Urinary bladder (tissue), 4 donors: ENCODE measurements around the gene GOLGA8F. TPM values are rescaled to one million over a fixed set of nuclear protein-coding genes. Genes with fewer than 3 reads are reported as not detected.
"Not testable (repeated sequence)": the region's sequence is repeated elsewhere in the genome, so short reads cannot be mapped to it uniquely, and the experiment has no call there.

Experiments used
- DNase-seq: peaks from one replicate; pipeline ENCODE4 v3.0.0-alpha.2; 2015; ENCODE audit errors: extremely low spot score
- H3K27ac ChIP-seq: one replicate; pipeline ENCODE4 v1.5.1; 2013; ENCODE audit warnings: low read depth, mild to moderate bottlenecking, moderate library complexity
- H3K36me3 ChIP-seq: one replicate; pipeline ENCODE4 v1.6.1; 2013; ENCODE audit warnings: mild to moderate bottlenecking, moderate library complexity; ENCODE audit not compliant: insufficient read depth
- H3K4me1 ChIP-seq: one replicate; pipeline ENCODE4 v1.6.1; 2013; ENCODE audit warnings: mild to moderate bottlenecking, moderate library complexity; ENCODE audit not compliant: insufficient read depth
- H3K4me3 ChIP-seq: one replicate; pipeline ENCODE4 v1.5.1; 2013; ENCODE audit warnings: low read depth, low read length
- WGBS: extraction: QIAGEN DNeasy Blood & Tissue Kit; methylation state at CpG from one replicate; pipeline ENCODE4 v1.1.7; 2013; 5-methylcytosine and 5-hydroxymethylcytosine counted together
- polyA plus RNA-seq: library from polyadenylated mRNA; stranded (reverse); fragments of 200-250 nt; gene quantifications from one replicate; pipeline ENCODE4 v1.2.3, GENCODE V29; 2013
- small RNA-seq: library from RNA; depleted of rRNA; stranded (forward); fragments of <200 nt; gene quantifications from one replicate; pipeline ENCODE3, GENCODE V24; 2014
- total RNA-seq: library from RNA; depleted of rRNA; stranded (reverse); fragments of >200 nt; gene quantifications from one replicate; pipeline ENCODE4 v1.2.3, GENCODE V29; 2014
- donor health status: healthy with polysubstance abuse.
- donor health status: healthy.

Gene GOLGA8F, protein sequence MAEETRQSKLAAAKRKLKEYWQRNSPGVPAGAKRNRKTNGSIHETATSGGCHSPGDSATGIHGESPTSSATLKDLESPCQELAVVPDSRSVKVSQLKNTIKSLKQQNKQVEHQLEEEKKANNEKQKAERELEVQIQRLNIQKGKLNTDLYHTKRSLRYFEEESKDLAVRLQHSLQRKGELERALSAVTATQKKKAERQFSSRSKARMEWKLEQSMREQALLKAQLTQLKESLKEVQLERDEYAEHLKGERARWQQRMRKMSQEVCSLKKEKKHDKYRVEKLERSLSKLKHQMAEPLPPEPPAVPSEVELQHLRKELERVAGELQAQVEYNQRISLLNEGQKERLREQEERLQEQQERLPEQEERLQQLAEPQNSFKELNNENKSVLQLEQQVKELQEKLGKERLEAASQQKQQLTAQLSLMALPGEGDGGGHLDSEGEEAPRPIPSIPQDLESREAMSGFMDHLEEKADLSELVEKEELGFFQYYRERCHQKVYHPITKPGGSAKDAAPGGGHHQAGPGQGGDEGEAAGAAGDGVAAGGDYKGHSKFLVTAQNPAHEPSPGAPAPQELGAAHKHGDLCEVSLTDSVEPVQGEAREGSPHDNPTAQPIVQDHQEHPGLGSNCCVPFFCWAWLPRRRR
- total RNA-seq (not detected), polyA plus RNA-seq (not detected)

DNA sequence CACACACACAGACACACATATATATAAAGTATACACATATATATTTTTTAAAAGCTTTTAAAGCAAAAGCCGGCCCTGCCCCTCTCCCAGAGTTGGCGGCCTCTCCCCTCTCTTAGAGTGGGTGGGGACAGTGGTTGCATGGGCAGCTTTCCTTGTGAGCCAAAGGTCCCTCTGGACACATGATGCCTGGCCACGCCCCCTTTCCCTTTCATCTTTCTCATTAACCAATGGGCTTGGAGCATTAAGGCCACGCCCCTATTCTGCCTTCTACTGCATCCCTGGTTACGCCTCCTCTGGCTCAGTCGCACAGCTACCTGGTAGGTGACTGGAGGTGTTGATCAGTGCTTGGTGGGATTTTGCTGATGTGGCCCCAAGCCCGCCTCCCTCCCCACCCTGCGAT is at the start of gene GOLGA8F:
TSS of gene GOLGA8F (plus strand) at position 301 of the 400 bp plus-strand sequence. CDS start at position 399, 98 bp downstream.
- H3K36me3 ChIP-seq, H3K4me3 ChIP-seq, H3K4me1 ChIP-seq, DNase-seq, H3K27ac ChIP-seq: not testable (repeated sequence)
- no CpG with 5 or more reads among the region's 8 CpGs for WGBS

DNA sequence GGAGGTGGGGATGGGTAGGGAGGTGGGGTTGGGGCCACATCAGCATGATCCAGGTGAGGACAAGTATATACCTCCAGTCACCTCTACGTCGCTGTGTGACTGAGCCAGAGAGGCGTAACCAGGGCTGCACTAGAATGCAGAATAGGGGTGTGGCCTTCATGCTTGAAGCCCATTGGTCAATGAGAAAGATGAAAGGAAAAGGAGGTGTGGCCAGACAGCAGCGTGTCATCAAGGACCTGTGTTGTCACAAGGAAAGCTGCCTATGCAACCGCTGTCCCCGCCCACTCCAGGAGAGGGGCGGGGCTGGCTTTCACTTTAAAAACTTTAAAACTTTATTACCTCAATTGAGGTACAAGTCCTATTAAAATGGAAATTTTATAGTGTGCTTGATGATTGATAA is 20.5 kb upstream of the GOLGA8F start, which contains the start of gene GOLGA6L24:
TSS of gene GOLGA6L24 (minus strand) at position 101 of the 400 bp plus-strand sequence. CDS start at position 40, 61 bp downstream.
- WGBS = no CpG with 5 or more reads among the region's 7 CpGs
- not testable (repeated sequence) for H3K36me3 ChIP-seq, H3K27ac ChIP-seq, H3K4me1 ChIP-seq, H3K4me3 ChIP-seq, DNase-seq

DNA sequence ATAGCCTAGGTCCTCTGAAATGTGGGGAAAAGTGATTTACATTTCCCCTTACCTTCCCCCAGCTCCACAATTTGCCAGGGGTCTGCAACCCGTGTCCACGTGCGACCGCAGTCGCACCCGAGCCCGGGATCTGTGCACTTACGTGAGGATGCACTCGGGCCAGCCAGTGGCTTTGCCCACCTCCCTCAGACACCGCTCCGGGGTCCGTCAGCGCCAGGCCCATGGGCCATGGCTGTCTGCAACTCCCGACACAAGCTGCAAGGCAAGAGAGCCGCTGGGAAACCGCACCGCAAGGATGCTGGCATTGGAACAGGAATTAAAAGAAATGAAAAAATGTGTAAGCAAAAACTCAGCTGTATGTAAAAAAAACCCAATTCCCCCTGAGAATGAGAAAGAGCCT is 13.0 kb upstream of the GOLGA8F start:
- DNase-seq, H3K4me3 ChIP-seq, H3K4me1 ChIP-seq, H3K36me3 ChIP-seq, H3K27ac ChIP-seq: not testable (repeated sequence)
- WGBS = 91% methylated on average over 12 of the region's 17 CpGs

DNA sequence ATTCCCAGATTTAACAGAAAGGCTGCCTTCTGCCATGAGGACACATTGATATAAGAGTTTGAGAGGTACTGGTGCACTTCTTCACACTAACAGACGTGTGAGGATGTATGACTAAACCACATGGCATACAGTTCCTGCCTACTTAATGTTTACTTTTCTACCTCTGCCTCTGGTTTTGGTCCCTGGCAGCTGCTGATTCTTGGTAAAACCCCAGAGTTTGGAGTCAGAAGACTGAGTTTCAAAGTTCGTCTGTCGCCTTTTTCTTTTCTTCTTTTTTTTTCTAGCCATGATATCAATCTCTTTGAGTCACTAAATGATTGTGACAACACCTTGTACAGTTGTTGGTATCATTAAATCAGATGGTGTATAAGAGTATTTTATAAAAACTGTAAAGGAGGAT is 1.6 kb downstream of the GOLGA8F start:
- not testable (repeated sequence) for H3K36me3 ChIP-seq, DNase-seq, H3K4me1 ChIP-seq, H3K27ac ChIP-seq, H3K4me3 ChIP-seq
- 89% methylated on average over 2 of the region's 3 CpGs for WGBS

DNA sequence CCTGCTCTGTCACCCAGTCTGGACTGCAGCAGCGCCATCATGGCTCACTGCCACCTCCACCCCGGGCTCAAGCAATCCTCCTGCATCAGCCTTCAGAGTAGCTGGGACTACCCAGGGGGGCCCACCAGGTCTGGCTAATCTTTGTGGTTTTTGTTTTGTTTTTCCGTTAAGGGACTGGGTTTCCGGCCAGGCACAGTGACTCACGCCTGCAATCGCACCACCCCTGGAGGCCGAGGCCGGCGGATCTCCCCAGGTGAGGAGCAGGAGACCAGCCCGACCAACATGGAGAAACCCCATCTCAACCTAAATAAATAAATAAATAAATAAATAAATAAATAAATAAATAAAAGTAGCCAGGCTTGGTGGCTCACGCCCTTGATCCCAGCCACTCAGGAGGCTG is 17.6 kb downstream of the GOLGA8F start:
- H3K4me1 ChIP-seq, H3K27ac ChIP-seq, H3K36me3 ChIP-seq, DNase-seq, H3K4me3 ChIP-seq: not testable (repeated sequence)
- WGBS = 91% methylated on average over 2 of the region's 11 CpGs

DNA sequence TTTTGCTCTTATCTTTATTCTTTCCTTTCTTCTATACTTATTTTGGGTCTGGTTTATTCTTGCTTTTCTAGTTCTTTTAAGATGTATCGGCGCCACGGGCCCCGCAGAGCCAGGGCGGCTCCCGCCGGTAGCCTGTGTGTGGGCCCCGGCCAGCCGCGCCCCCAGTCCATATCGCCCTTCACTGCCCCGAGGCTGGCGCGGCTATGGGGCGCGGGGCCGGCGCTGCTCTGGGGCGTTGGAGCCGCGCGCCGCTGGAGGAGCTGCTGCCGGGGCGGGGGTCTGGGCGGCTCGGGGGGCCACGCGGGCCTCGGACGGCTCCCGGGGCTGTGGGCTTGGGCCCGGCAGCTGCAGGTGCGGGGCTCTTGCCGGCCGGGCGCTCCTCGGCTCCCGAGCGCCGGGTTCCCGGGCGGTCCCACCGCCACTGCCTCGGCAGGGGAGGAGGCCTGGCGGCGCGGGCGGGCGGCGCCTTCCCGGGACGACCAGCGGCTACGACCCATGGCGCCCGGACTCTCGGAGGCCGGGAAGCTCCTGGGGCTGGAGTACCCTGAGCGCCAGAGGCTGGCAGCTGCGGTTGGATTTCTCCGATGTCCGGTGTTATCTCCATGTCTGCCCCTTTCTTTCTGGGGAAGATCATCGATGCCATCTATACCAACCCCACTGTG is 24.4 kb downstream of the GOLGA8F start:
- H3K27ac ChIP-seq, H3K36me3 ChIP-seq, H3K4me3 ChIP-seq, DNase-seq, H3K4me1 ChIP-seq: not testable (repeated sequence)
- no CpG with 5 or more reads among the region's 64 CpGs for WGBS

DNA sequence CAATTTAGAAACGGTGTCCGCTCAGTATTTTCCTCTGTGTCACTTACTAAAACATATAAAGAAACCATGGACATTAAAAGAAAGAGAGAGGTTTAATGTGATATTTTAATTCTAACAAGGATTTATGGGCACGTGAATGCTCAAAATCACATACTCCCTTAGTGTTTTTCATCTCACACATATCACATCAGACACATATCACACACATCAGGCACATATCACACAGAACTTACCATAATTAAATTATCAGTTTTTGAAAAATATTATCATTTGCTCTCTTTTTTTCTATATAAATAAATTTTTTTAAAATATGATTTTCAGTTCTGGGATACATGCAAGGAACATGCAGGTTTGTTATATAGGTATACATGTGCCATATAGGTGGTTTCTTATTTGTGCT is 42.0 kb downstream of the GOLGA8F start:
- H3K4me1 ChIP-seq, H3K27ac ChIP-seq, H3K36me3 ChIP-seq, H3K4me3 ChIP-seq, DNase-seq: not testable (repeated sequence)
- WGBS = 69% methylated on average over 1 of the region's 3 CpGs

DNA sequence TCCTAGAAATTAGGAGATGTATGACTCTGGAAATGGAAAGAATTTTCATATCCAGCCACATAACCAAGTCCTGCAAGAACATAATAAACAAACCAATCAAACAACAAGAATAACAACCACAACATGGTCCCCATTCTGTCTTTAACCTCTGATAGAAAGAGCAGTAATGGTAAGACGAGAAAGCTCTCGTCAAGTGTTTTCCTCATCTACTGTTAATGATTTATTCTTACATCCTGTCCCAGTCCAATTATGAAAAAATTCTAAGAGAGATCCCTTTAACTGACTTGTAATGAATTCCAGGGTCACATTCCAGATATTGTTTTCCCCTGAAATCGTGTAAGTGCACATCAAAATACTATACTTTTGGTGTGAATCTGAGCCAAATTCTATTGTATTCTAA is 57.1 kb downstream of the GOLGA8F start:
- H3K27ac ChIP-seq, H3K4me1 ChIP-seq, H3K36me3 ChIP-seq, H3K4me3 ChIP-seq, DNase-seq: not testable (repeated sequence)
- no CpG with 5 or more reads among the region's 3 CpGs for WGBS

Small RNA genes within 50 kb of the gene (small RNA-seq; reads per million reads assigned to genes)
- gene AC091304.5 (not detected), gene AC091304.6 (not detected), gene AC091304.9 (not detected), gene MIR4509-2 (not detected), gene RN7SL238P (not detected)

Other genes starting within 250 kb of the GOLGA8F start
- gene HERC2, start 56.5 kb upstream of the GOLGA8F start, total RNA-seq = 50.1 TPM
- gene HERC2, start 56.5 kb upstream of the GOLGA8F start, polyA plus RNA-seq = 37.9 TPM
- gene GOLGA6L24, start 20.6 kb upstream of the GOLGA8F start, total RNA-seq = not detected
- not detected for gene GOLGA6L24, start 20.6 kb upstream of the GOLGA8F start, polyA plus RNA-seq
- not detected for gene GOLGA8G, start 154.3 kb downstream of the GOLGA8F start, total RNA-seq
- gene GOLGA8G, start 154.3 kb downstream of the GOLGA8F start, polyA plus RNA-seq = not detected
- gene GOLGA6L25, start 174.9 kb downstream of the GOLGA8F start, total RNA-seq = not detected
- gene GOLGA6L25, start 174.9 kb downstream of the GOLGA8F start, polyA plus RNA-seq = not detected